Measurements from ENCODE around the gene MYL4. TPM values are rescaled to one million over a fixed set of nuclear protein-coding genes. Genes with fewer than 3 reads are reported as not detected.

Gene MYL4
- polyA plus RNA-seq, 3 donors: 0.22 to 12.8 (median 2.0) TPM

GRCh38 chr17:47189732-47190237 lies 19.4 kb upstream of the MYL4 start:
- no peak overlapping the region for H3K27ac ChIP-seq (ENCODE audit: low read depth, low read length)
- 38 to 44% (median 41%) methylated on average over 5 of the region's 5 CpGs for WGBS, 3 donors

- 97 to 98% (median 97%) methylated on average over 4 of the region's 4 CpGs for WGBS, 3 donors
- no peak overlapping the region for H3K27ac ChIP-seq (ENCODE audit: low read depth, low read length)
Measured at GRCh38 chr17:47190243-47190642, 18.9 kb upstream of the MYL4 start.

GRCh38 chr17:47190770-47191169 lies 18.4 kb upstream of the MYL4 start:
- WGBS, 3 donors: 100% methylated on average over 1 of the region's 1 CpG
- H3K27ac ChIP-seq (ENCODE audit: low read depth, low read length): no peak overlapping the region

GRCh38 chr17:47192554-47192953 lies 16.6 kb upstream of the MYL4 start:
- H3K27ac ChIP-seq (ENCODE audit: low read depth, low read length): no peak overlapping the region
- 60 to 83% (median 68%) methylated on average over 6 of the region's 6 CpGs for WGBS, 3 donors

- no peak overlapping the region for H3K27ac ChIP-seq (ENCODE audit: low read depth, low read length)
- WGBS, 3 donors: 94 to 98% (median 97%) methylated on average over 4 of the region's 4 CpGs
Measured at GRCh38 chr17:47193931-47194511, 15.1 kb upstream of the MYL4 start.

GRCh38 chr17:47197821-47198220 lies 11.3 kb upstream of the MYL4 start:
- H3K27ac ChIP-seq (ENCODE audit: low read depth, low read length): no peak overlapping the region

GRCh38 chr17:47199627-47200324 lies 9.4 kb upstream of the MYL4 start:
- no peak overlapping the region for H3K27ac ChIP-seq (ENCODE audit: low read depth, low read length)
- 91 to 96% (median 94%) methylated on average over 8 of the region's 8 CpGs for WGBS, 3 donors

GRCh38 chr17:47200325-47200664 lies 8.9 kb upstream of the MYL4 start:
- no peak overlapping the region for H3K27ac ChIP-seq (ENCODE audit: low read depth, low read length)
- WGBS, 3 donors: 55 to 73% (median 59%) methylated on average over 4 of the region's 4 CpGs

GRCh38 chr17:47201166-47201565 lies 8.0 kb upstream of the MYL4 start:
- no peak overlapping the region for H3K27ac ChIP-seq (ENCODE audit: low read depth, low read length)
- 80 to 95% (median 87%) methylated on average over 4 of the region's 4 CpGs for WGBS, 3 donors

GRCh38 chr17:47203984-47204721 lies 5.0 kb upstream of the MYL4 start:
- WGBS, 3 donors: 61 to 85% (median 72%) methylated on average over 6 of the region's 6 CpGs
- H3K27ac ChIP-seq (ENCODE audit: low read depth, low read length): no peak overlapping the region

GRCh38 chr17:47204722-47205418 lies 4.3 kb upstream of the MYL4 start:
- no peak overlapping the region for H3K27ac ChIP-seq (ENCODE audit: low read depth, low read length)
- WGBS, 3 donors: 35 to 63% (median 43%) methylated on average over 6 of the region's 6 CpGs

GRCh38 chr17:47205419-47205963 lies 3.7 kb upstream of the MYL4 start:
- no peak overlapping the region for H3K27ac ChIP-seq (ENCODE audit: low read depth, low read length)
- 51 to 53% (median 52%) methylated on average over 9 of the region's 9 CpGs for WGBS, 3 donors

- no peak overlapping the region for H3K27ac ChIP-seq (ENCODE audit: low read depth, low read length)
- 82 to 84% (median 83%) methylated on average over 8 of the region's 8 CpGs for WGBS, 3 donors
Measured at GRCh38 chr17:47207143-47208067, 1.7 kb upstream of the MYL4 start.

- WGBS, 3 donors: 92 to 99% (median 97%) methylated on average over 3 of the region's 3 CpGs
Measured at GRCh38 chr17:47209499-47209898, 351 bp downstream of the MYL4 start.

GRCh38 chr17:47210105-47210504 lies 957 bp downstream of the MYL4 start:
- WGBS, 3 donors: 61 to 72% (median 63%) methylated on average over 3 of the region's 3 CpGs
- no peak overlapping the region for H3K27ac ChIP-seq (ENCODE audit: low read depth, low read length)

More at GRCh38 chr17:47209499-47209898, 351 bp downstream of the MYL4 start:
- no peak overlapping the region for H3K27ac ChIP-seq (ENCODE audit: low read depth, low read length)

- no peak overlapping the region for H3K27ac ChIP-seq (ENCODE audit: low read depth, low read length)
- 81 to 96% (median 92%) methylated on average over 2 of the region's 2 CpGs for WGBS, 3 donors
Measured at GRCh38 chr17:47210779-47211178, 1.6 kb downstream of the MYL4 start.

GRCh38 chr17:47212458-47212857 lies 3.3 kb downstream of the MYL4 start:
- no peak overlapping the region for H3K27ac ChIP-seq (ENCODE audit: low read depth, low read length)
- WGBS, 3 donors: 79 to 88% (median 81%) methylated on average over 2 of the region's 2 CpGs

- no peak overlapping the region for H3K27ac ChIP-seq (ENCODE audit: low read depth, low read length)
- WGBS, 3 donors: 62 to 73% (median 72%) methylated on average over 4 of the region's 4 CpGs
Measured at GRCh38 chr17:47213540-47213939, 4.4 kb downstream of the MYL4 start.
